Endothelial cell of umbilical vein (primary cell): Measurements from ENCODE around the gene SLC34A1. TPM values are rescaled to one million over a fixed set of nuclear protein-coding genes. Genes with fewer than 3 reads are reported as not detected.

Source experiments
- Bru-seq: library from RNA; stranded (reverse); fragments of 400-500 nt; gene quantifications from one replicate; lab custom pipeline; 2021; lab: Mats Ljungman, UMichigan
- BruChase-seq, 2 experiments: library from RNA; stranded (reverse); fragments of 400-500 nt; gene quantifications; one replicate each; lab custom pipeline; 2021; lab: Mats Ljungman, UMichigan
- BruUV-seq: library from RNA; stranded (reverse); fragments of 400-500 nt; replicated peaks from 2 replicates; lab custom pipeline; 2021; lab: Mats Ljungman, UMichigan
- CTCF ChIA-PET: fragments of 300-600, 350-600 bp; sonication (Branson Sonifier 250); formaldehyde crosslinking; loops from one replicate; lab custom pipeline; 2021; ENCODE audit warnings: antibody characterized with exemption, inconsistent platforms; lab: Charles Lee
- POLR2A ChIA-PET: fragments of 300-600, 350-600 bp; sonication (Branson Sonifier 250); formaldehyde crosslinking; loops from one replicate; lab custom pipeline; 2021; ENCODE audit warnings: antibody characterized with exemption, inconsistent platforms; lab: Charles Lee
- DNase-seq: peaks from one replicate; pipeline ENCODE4 v3.0.0-alpha.2; 2011; ENCODE audit warnings: low read depth, low spot score
- FAIRE-seq: peaks from 2 replicates; lab custom pipeline; 2011; peaks lifted over from hg19 to GRCh38; lab: Jason Lieb, UNC
- H2AFZ ChIP-seq: 2 replicates; pipeline ENCODE4 v1.6.0; 2012; ENCODE audit warnings: low read depth, low read length, control low read depth, inconsistent platforms
- H3K27ac ChIP-seq: 2 replicates; pipeline ENCODE4 v1.5.1; 2011; ENCODE audit warnings: low read depth, mild to moderate bottlenecking, control low read depth, low read length, moderate library complexity; ENCODE audit not compliant: insufficient read depth
- H3K27me3 ChIP-seq, 2 experiments: 2 replicates each; pipeline versions ENCODE4 v1.6.0 to v1.6.1; 2011; ENCODE audit warnings: low read length in 2 of 2, mixed read lengths in 1 of 2; ENCODE audit not compliant: control insufficient read depth in 2 of 2, insufficient read depth in 2 of 2
- H3K36me3 ChIP-seq, 2 experiments: 2 replicates in 1 of 2; 3 replicates in 1 of 2; pipeline ENCODE4 v1.5.1; 2011; ENCODE audit warnings: low read length in 2 of 2, mild to moderate bottlenecking in 1 of 2, moderate library complexity in 1 of 2; ENCODE audit not compliant: control insufficient read depth in 2 of 2, insufficient read depth in 2 of 2; ENCODE audit errors: extremely low read depth in 1 of 2
- H3K4me1 ChIP-seq: 3 replicates; pipeline ENCODE4 v1.5.1; 2011; ENCODE audit warnings: mild to moderate bottlenecking, low read length; ENCODE audit not compliant: control insufficient read depth, insufficient read depth; ENCODE audit errors: extremely low read depth
- H3K4me2 ChIP-seq: 2 replicates; pipeline ENCODE4 v1.6.1; 2011; ENCODE audit warnings: low read length, control low read depth, mixed read lengths; ENCODE audit not compliant: insufficient read depth
- H3K4me3 ChIP-seq, 3 experiments: fragments of 200-600 bp in 1 of 3; sonication (generic), shearing (Covaris generic) in 1 of 3; replicated peaks in 1 of 3; 2 replicates each; pipeline ENCODE4 v1.5.1; 2011 to 2016; ENCODE audit warnings: control low read depth in 3 of 3, low read length in 3 of 3, mild to moderate bottlenecking in 2 of 3, inconsistent platforms in 1 of 3, low read depth in 1 of 3, moderate library complexity in 1 of 3; ENCODE audit not compliant: insufficient read depth in 1 of 3
- H3K79me2 ChIP-seq: 2 replicates; pipeline ENCODE4 v1.6.0; 2012; ENCODE audit warnings: low read length, inconsistent platforms; ENCODE audit not compliant: control insufficient read depth, insufficient read depth
- H3K9ac ChIP-seq: replicated peaks from 2 replicates; pipeline ENCODE3; 2011; ENCODE audit warnings: low read length, control low read depth; ENCODE audit not compliant: insufficient read depth; ENCODE audit errors: extremely low read depth
- H3K9me1 ChIP-seq: replicated peaks from 3 replicates; pipeline ENCODE4 v1.6.0; 2011; ENCODE audit warnings: mild to moderate bottlenecking, low read length; ENCODE audit not compliant: control insufficient read depth, insufficient read depth; ENCODE audit errors: extremely low read depth
- H3K9me3 ChIP-seq: replicated peaks from 2 replicates; pipeline ENCODE4 v1.5.1; 2012; ENCODE audit warnings: low read length, inconsistent platforms; ENCODE audit not compliant: control insufficient read depth, insufficient read depth
- H4K20me1 ChIP-seq: replicated peaks from 2 replicates; pipeline ENCODE3; 2011; ENCODE audit warnings: mild to moderate bottlenecking, low read length; ENCODE audit not compliant: control insufficient read depth, insufficient read depth; ENCODE audit errors: extremely low read depth
- CTCF ChIP-seq, 2 donors: IDR thresholded peaks; 1 replicate in 1 of 2; 2 replicates in 1 of 2; pipeline ENCODE4 v1.5.1; 2011; ENCODE audit warnings: low read length in 2 of 2, mild to moderate bottlenecking in 2 of 2, moderate library complexity in 2 of 2, control low read depth in 1 of 2, inconsistent platforms in 1 of 2, low read depth in 1 of 2; ENCODE audit not compliant: insufficient read depth in 1 of 2; ENCODE audit errors: extremely low read depth in 1 of 2
- EZH2 ChIP-seq: IDR thresholded peaks from 2 replicates; pipeline ENCODE4 v1.6.1; 2012; ENCODE audit warnings: borderline replicate concordance, low read depth, mild to moderate bottlenecking, moderate library complexity, low read length, inconsistent platforms; ENCODE audit not compliant: severe bottlenecking
- FOS ChIP-seq: IDR thresholded peaks from 2 replicates; pipeline ENCODE4 v1.6.1; 2011; ENCODE audit warnings: mild to moderate bottlenecking, low read length, moderate library complexity, borderline replicate concordance; ENCODE audit not compliant: insufficient read depth
- GATA2 ChIP-seq: IDR thresholded peaks from 2 replicates; pipeline ENCODE4 v1.7.0; 2011; ENCODE audit warnings: low read depth, mild to moderate bottlenecking, moderate library complexity, mixed read lengths, low read length; ENCODE audit not compliant: insufficient read length, insufficient read depth
- JUN ChIP-seq: IDR thresholded peaks from 2 replicates; pipeline ENCODE4 v1.6.1; 2011; ENCODE audit warnings: borderline replicate concordance, low read depth; ENCODE audit not compliant: insufficient read length, insufficient read depth
- MYC ChIP-seq: IDR thresholded peaks from one replicate; pipeline ENCODE4 v1.6.1; 2011; ENCODE audit warnings: mild to moderate bottlenecking, low read depth, low read length
- POLR2A ChIP-seq: IDR thresholded peaks from 2 replicates; pipeline ENCODE4 v1.6.1; 2012; ENCODE audit warnings: low read depth, mild to moderate bottlenecking, control low read depth, low read length
- POLR2AphosphoS5 ChIP-seq: IDR thresholded peaks from 2 replicates; pipeline ENCODE4 v1.6.1; 2012; ENCODE audit warnings: low read depth, mild to moderate bottlenecking, control low read depth, low read length, moderate library complexity; ENCODE audit not compliant: insufficient read depth
- dilution Hi-C: fragments of 300-500 bp; cut with MboI; formaldehyde crosslinking; loops from one replicate; pipeline ENCODE4 v1.15.0; 2019; ENCODE audit warnings: low sequenced_read_pairs; ENCODE audit not compliant: extremely low pct_ligation_motif_present
- intact Hi-C: fragments of 100-400 bp; cut with micrococcal nuclease; formaldehyde crosslinking; loops from one replicate; pipeline ENCODE4 v1.10.0; 2022
- long read RNA-seq: library from polyadenylated mRNA; stranded (forward); transcript quantifications from one replicate; pipeline ENCODE4 v2.0.0, GENCODE V29; 2021
- polyA minus RNA-seq, 3 experiments: library from RNA; depleted of rRNA, polyadenylated mRNA; stranded (reverse); fragments of >200 nt; gene quantifications; 1 replicate in 1 of 3; 2 replicates in 2 of 3; pipeline ENCODE4 v1.2.3, GENCODE V29; 2011
- polyA plus RNA-seq, 4 experiments: library from polyadenylated mRNA; depleted of rRNA in 3 of 4; stranded (reverse) in 3 of 4; unstranded in 1 of 4; fragments of >200 nt; gene quantifications; 2 replicates each; pipeline versions ENCODE4 v1.2.1 to v1.2.3, GENCODE V29; 2011 to 2012; ENCODE audit warnings: missing spikeins in 1 of 4
- total RNA-seq: library from RNA; stranded (reverse); gene quantifications from 2 replicates; pipeline ENCODE4 v1.2.3, GENCODE V29; 2021
- TF ChIP-seq, protein P1 (sequence below): IDR thresholded peaks from 2 replicates; pipeline ENCODE4 v1.6.1; 2011; ENCODE audit not compliant: insufficient read depth, insufficient read length

SLC34A1 gene
- total RNA-seq (not detected in 2 replicates), polyA plus RNA-seq (not detected in 2 replicates), polyA minus RNA-seq (not detected in 2 replicates), Bru-seq, nascent RNA (not detected), BruChase-seq, experiment 1, labeled RNA remaining after a 6-hour chase (not detected), BruChase-seq, experiment 2, labeled RNA remaining after a 2-hour chase (not detected)
- not detected in 2 replicates for polyA plus RNA-seq (2011; cell fraction: cytosol; rRNA removed)
- polyA plus RNA-seq (2011; cell fraction: nucleus; rRNA removed): not detected in 2 replicates
- not detected in 2 replicates for polyA plus RNA-seq (2012)
- polyA minus RNA-seq (2011; cell fraction: cytosol; rRNA and poly(A)+ RNA removed): not detected
- polyA minus RNA-seq (2011; cell fraction: nucleus; rRNA and poly(A)+ RNA removed): not detected in 2 replicates
- long read RNA-seq: 0 reads

- Histone ChIP-seq H3K27ac (no peak within 1 kb of the TSS), H3K4me3 (no peak within 1 kb of the TSS), H3K4me2 (no peak within 1 kb of the TSS), H3K9me3 (no peaks in the 10 kb centered on the region), H3K9me1 (no peaks in the 10 kb centered on the region), H4K20me1 (no peaks in the 10 kb centered on the region), H3K9ac (no peak within 1 kb of the TSS), H3K79me2 (no peaks in the 10 kb centered on the region), H2AFZ (no peak within 1 kb of the TSS), H3K4me1 (no peaks in the 10 kb centered on the region), H3K36me3 (no peaks in the 10 kb centered on the region), H3K27me3 (peaks cover 0 to 4% of the 10 kb centered on the region in 2 experiments)
- FAIRE-seq: no peak
- TF ChIP-seq JUN (no peak), GATA2 (no peak), MYC (no peak), POLR2A (no peak), POLR2AphosphoS5 (no peak), FOS (no peak), CTCF (IDR thresholded peaks at IDR 0.05; ENCODE audit: extremely low read depth in 1 of 2, insufficient read depth in 1 of 2, low read depth in 1 of 2, low read length in 2 of 2) (no peak), EZH2 (no peak)
- TF ChIP-seq, protein P1, sequence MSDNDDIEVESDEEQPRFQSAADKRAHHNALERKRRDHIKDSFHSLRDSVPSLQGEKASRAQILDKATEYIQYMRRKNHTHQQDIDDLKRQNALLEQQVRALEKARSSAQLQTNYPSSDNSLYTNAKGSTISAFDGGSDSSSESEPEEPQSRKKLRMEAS: no peak
- intact Hi-C loops (no loop called here), dilution Hi-C loops (no loop called here)
- no peak for DNase-seq
- ChIA-PET CTCF (interaction anchor here (0.5 to 3.4 kb wide), 10 partner anchors 11 to 271 kb away, joined by 3 to 48 read pairs (median 4); no protein-coding TSS in a partner anchor), POLR2A (no interaction called here)
- BruUV-seq: no TSS peak
Measured at GRCh38 chr5:177384134-177384533, at the start of gene SLC34A1. SLC34A1 (plus strand) TSS chr5:177384434; CDS start chr5:177385742, 1,308 bp downstream.
